Panc1 (cell line): Measurements from ENCODE around the gene GALNT4. TPM values are rescaled to one million over a fixed set of nuclear protein-coding genes. Genes with fewer than 3 reads are reported as not detected.

Source experiments
- ATAC-seq: fragments of 200-7000 bp; cut with Tn5 transposase; 2 replicates; pipeline ENCODE4 v1.9.1; 2020; ENCODE audit warnings: mild to moderate bottlenecking, moderate library complexity
- BruUV-seq: library from RNA; stranded (reverse); fragments of 400-500 nt; replicated peaks from 2 replicates; lab custom pipeline; 2021; lab: Mats Ljungman, UMichigan
- CTCF ChIA-PET: fragments of 300-600 bp; sonication (Branson Sonifier 250); formaldehyde crosslinking; loops from one replicate; lab custom pipeline; 2022; ENCODE audit warnings: antibody characterized with exemption; lab: Charles Lee
- POLR2A ChIA-PET: fragments of 300-600 bp; sonication (Branson Sonifier 250); formaldehyde crosslinking; loops from one replicate; lab custom pipeline; 2022; ENCODE audit warnings: antibody characterized with exemption; lab: Charles Lee
- DNase-seq: peaks from one replicate; pipeline ENCODE4 v3.0.0-alpha.2; 2010; ENCODE audit warnings: low read depth, low spot score
- H3K27ac ChIP-seq: 2 replicates; pipeline ENCODE4 v1.5.1; 2011; ENCODE audit warnings: mild to moderate bottlenecking, low read length, inconsistent platforms
- H3K27me3 ChIP-seq: fragments of 200-500 bp; sonication (Bioruptor generic); 2 replicates; pipeline ENCODE4 v1.6.0; 2014; ENCODE audit warnings: low read length, inconsistent platforms; ENCODE audit not compliant: control insufficient read depth, insufficient read depth
- H3K36me3 ChIP-seq: fragments of 200-500 bp; sonication (Bioruptor generic); 2 replicates; pipeline ENCODE4 v1.5.1; 2014; ENCODE audit warnings: inconsistent platforms, mild to moderate bottlenecking, low read length, moderate library complexity; ENCODE audit not compliant: control insufficient read depth, insufficient read depth
- H3K4me1 ChIP-seq: 2 replicates; pipeline ENCODE4 v1.5.1; 2011; ENCODE audit warnings: inconsistent platforms, mild to moderate bottlenecking, low read length, moderate library complexity; ENCODE audit not compliant: control insufficient read depth, insufficient read depth
- H3K4me3 ChIP-seq, 2 experiments: 2 replicates each; pipeline ENCODE4 v1.5.1; 2011 to 2012; ENCODE audit warnings: low read depth in 2 of 2, low read length in 2 of 2, mild to moderate bottlenecking in 2 of 2, inconsistent platforms in 1 of 2, moderate library complexity in 1 of 2
- H3K9me3 ChIP-seq: fragments of 200-500 bp; sonication (Bioruptor generic); 2 replicates; pipeline ENCODE4 v1.5.1; 2014; ENCODE audit warnings: low read depth, mild to moderate bottlenecking, inconsistent platforms, low read length, moderate library complexity; ENCODE audit not compliant: control insufficient read depth, insufficient read depth
- POLR2AphosphoS5 ChIP-seq: IDR thresholded peaks from 2 replicates; pipeline ENCODE4 v1.6.1; 2012; ENCODE audit warnings: mild to moderate bottlenecking, low read depth, low read length, moderate library complexity
- SIN3A ChIP-seq: IDR thresholded peaks from 2 replicates; pipeline ENCODE4 v1.6.1; 2012; ENCODE audit warnings: low read depth, mild to moderate bottlenecking, low read length, moderate library complexity, borderline replicate concordance; ENCODE audit not compliant: insufficient read depth
- TCF7L2 ChIP-seq: IDR thresholded peaks from 2 replicates; pipeline ENCODE4 v1.6.1; 2011; ENCODE audit warnings: mild to moderate bottlenecking, low read depth, low read length, inconsistent platforms
- in situ Hi-C: cut with HindIII; loops from 2 replicates; pipeline ENCODE4 v1.10.0; 2016; ENCODE audit warnings: low sequenced_read_pairs, low pct_unique_long_range_greater_than_20kb
- intact Hi-C: fragments of 100-400 bp; cut with micrococcal nuclease; formaldehyde crosslinking; loops from one replicate; pipeline ENCODE4 v1.10.0; 2022; ENCODE audit not compliant: unreplicated experiment
- total RNA-seq: library from RNA; stranded (reverse); gene quantifications from one replicate; pipeline ENCODE4 v1.2.1, GENCODE V29; 2021; ENCODE audit not compliant: unreplicated experiment
- TF ChIP-seq, protein P1 (sequence below): fragments of 450-650 bp; IDR thresholded peaks from 2 replicates; pipeline ENCODE4 v1.5.1; 2017; ENCODE audit warnings: mild to moderate bottlenecking
- TF ChIP-seq, protein P2 (sequence below), 2 experiments: IDR thresholded peaks; 2 replicates each; pipeline ENCODE4 v1.6.1; 2011 to 2012; ENCODE audit warnings: low read depth in 2 of 2, control low read depth in 1 of 2, low read length in 1 of 2, mild to moderate bottlenecking in 1 of 2, moderate library complexity in 1 of 2; ENCODE audit not compliant: insufficient read depth in 1 of 2

Gene GALNT4
- total RNA-seq, 1 experiment from 2014 or later: 5.1 TPM

DNA sequence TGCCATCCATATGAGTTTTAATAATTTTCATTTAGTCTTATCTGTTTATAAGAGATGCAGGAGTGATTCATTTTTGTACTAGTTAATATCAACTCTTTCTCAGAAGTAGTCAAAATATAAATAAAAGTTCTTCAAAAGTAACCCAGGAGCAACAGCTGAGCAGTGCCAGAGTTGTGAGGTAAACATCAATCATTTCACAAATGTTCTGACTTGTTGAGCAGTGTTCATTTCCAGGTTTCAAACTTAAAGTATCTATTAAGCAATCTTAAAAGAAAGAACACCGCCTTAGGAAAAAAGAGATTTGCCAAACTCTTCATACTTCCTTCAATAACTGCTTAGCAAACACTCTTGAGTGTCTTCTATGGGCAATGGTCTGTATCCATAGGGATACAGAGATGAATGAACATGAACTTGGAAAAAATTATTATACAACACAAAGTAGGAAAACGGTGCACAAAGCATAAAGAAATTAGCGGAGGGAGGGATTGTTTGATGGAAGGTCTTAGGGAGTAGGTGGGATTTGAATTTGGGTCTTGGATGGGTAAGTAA, 43.2 kb upstream of the GALNT4 start:
- Histone ChIP-seq H3K9me3 (no peaks in the 10 kb centered on the region), H3K27ac (no peak overlapping the region), H3K36me3 (no peaks in the 10 kb centered on the region), H3K4me3 (no peak overlapping the region), H3K27me3 (no peaks in the 10 kb centered on the region), H3K4me1 (no peaks in the 10 kb centered on the region)
- no TSS peak for BruUV-seq
- ATAC-seq: no peak
- ChIA-PET POLR2A (no interaction called here), CTCF (no interaction called here)
- TF ChIP-seq, protein P1, sequence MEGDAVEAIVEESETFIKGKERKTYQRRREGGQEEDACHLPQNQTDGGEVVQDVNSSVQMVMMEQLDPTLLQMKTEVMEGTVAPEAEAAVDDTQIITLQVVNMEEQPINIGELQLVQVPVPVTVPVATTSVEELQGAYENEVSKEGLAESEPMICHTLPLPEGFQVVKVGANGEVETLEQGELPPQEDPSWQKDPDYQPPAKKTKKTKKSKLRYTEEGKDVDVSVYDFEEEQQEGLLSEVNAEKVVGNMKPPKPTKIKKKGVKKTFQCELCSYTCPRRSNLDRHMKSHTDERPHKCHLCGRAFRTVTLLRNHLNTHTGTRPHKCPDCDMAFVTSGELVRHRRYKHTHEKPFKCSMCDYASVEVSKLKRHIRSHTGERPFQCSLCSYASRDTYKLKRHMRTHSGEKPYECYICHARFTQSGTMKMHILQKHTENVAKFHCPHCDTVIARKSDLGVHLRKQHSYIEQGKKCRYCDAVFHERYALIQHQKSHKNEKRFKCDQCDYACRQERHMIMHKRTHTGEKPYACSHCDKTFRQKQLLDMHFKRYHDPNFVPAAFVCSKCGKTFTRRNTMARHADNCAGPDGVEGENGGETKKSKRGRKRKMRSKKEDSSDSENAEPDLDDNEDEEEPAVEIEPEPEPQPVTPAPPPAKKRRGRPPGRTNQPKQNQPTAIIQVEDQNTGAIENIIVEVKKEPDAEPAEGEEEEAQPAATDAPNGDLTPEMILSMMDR: no peak
- TF ChIP-seq, protein P2, sequence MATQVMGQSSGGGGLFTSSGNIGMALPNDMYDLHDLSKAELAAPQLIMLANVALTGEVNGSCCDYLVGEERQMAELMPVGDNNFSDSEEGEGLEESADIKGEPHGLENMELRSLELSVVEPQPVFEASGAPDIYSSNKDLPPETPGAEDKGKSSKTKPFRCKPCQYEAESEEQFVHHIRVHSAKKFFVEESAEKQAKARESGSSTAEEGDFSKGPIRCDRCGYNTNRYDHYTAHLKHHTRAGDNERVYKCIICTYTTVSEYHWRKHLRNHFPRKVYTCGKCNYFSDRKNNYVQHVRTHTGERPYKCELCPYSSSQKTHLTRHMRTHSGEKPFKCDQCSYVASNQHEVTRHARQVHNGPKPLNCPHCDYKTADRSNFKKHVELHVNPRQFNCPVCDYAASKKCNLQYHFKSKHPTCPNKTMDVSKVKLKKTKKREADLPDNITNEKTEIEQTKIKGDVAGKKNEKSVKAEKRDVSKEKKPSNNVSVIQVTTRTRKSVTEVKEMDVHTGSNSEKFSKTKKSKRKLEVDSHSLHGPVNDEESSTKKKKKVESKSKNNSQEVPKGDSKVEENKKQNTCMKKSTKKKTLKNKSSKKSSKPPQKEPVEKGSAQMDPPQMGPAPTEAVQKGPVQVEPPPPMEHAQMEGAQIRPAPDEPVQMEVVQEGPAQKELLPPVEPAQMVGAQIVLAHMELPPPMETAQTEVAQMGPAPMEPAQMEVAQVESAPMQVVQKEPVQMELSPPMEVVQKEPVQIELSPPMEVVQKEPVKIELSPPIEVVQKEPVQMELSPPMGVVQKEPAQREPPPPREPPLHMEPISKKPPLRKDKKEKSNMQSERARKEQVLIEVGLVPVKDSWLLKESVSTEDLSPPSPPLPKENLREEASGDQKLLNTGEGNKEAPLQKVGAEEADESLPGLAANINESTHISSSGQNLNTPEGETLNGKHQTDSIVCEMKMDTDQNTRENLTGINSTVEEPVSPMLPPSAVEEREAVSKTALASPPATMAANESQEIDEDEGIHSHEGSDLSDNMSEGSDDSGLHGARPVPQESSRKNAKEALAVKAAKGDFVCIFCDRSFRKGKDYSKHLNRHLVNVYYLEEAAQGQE (IDR thresholded peaks at IDR 0.05; ENCODE audit: insufficient read depth in 1 of 2, low read depth in 2 of 2, low read length in 1 of 2): no peak
- no peak for TF ChIP-seq TCF7L2
- TF ChIP-seq POLR2AphosphoS5: no peak
- no peak for TF ChIP-seq SIN3A
- intact Hi-C loops (no loop called here), in situ Hi-C loops (no loop called here)
- no peak for DNase-seq

DNA sequence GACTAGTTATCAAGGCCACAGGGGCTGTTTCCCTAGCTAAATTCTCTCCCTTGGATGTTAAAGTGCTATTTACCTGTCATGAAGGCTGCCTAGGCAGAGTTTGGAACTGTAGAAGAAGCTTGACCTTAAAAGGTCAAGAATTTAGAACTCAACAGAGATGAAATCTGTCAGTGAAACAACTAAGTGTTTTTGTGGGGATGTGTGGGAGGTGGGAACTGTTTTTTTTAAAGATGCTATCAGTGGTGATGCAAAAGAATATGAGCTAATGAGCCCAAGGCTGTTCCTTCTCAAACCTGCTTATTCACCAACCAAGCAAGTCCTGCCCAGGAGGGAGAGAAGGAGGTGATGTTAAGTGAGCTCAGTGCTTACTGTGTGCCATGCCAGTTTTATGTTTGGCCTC, 42.0 kb upstream of the GALNT4 start:
- ATAC-seq (no peak), DNase-seq (no peak)
- H3K4me1 ChIP-seq: no peaks in the 10 kb centered on the region
- POLR2A ChIA-PET: interaction anchor here (0.6 kb wide), 1 partner anchor 71 kb away, joined by 3 read pairs; no protein-coding TSS in a partner anchor
- no peak overlapping the region for H3K27ac ChIP-seq
- BruUV-seq: no TSS peak
- no peaks in the 10 kb centered on the region for H3K9me3 ChIP-seq
- CTCF ChIA-PET: no interaction called here
- H3K27me3 ChIP-seq: no peaks in the 10 kb centered on the region
- H3K4me3 ChIP-seq: no peak overlapping the region
- H3K36me3 ChIP-seq: no peaks in the 10 kb centered on the region
- in situ Hi-C loops (no loop called here), intact Hi-C loops (no loop called here)
- TF ChIP-seq, protein P1: no peak
- TF ChIP-seq POLR2AphosphoS5: no peak
- no peak for TF ChIP-seq TCF7L2
- TF ChIP-seq SIN3A: no peak
- TF ChIP-seq, protein P2 (IDR thresholded peaks at IDR 0.05; ENCODE audit: insufficient read depth in 1 of 2, low read depth in 2 of 2, low read length in 1 of 2): no peak
